Stimulated activated CD4-positive, alpha-beta T cell treated with anti-CD3 and anti-CD28 coated beads, Interleukin-1b, Interleukin-23, amount 100 ng/mL, for 48 hours (primary cell): Measurements from ENCODE around the gene SYTL3.
"Not testable (repeated sequence)": the region's sequence is repeated elsewhere in the genome, so short reads cannot be mapped to it uniquely, and the experiment has no call there.

Experiments used
- DNase-seq: peaks from one replicate; pipeline ENCODE4 v3.0.0-alpha.2; 2020

The SYTL3 gene

DNA sequence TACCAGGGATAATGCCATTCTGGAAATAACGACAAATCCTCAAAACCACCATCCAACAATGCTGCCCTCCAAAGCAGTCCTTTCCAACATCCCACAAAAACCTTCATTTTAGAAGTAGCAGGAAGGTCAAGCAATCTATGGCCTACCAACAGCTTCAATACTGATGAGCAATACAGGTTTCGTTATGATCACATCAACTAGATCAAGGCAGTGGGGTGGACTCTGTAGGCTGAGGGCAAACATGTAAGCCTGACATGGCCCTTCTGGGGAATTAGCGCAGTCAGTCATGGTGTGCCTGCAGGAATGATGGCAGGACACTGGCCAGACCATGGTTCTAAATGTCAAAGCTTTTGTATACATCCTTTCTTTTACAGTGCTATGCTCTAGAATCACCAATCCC is 127.7 kb downstream of the SYTL3 start:
- no peak for DNase-seq

DNA sequence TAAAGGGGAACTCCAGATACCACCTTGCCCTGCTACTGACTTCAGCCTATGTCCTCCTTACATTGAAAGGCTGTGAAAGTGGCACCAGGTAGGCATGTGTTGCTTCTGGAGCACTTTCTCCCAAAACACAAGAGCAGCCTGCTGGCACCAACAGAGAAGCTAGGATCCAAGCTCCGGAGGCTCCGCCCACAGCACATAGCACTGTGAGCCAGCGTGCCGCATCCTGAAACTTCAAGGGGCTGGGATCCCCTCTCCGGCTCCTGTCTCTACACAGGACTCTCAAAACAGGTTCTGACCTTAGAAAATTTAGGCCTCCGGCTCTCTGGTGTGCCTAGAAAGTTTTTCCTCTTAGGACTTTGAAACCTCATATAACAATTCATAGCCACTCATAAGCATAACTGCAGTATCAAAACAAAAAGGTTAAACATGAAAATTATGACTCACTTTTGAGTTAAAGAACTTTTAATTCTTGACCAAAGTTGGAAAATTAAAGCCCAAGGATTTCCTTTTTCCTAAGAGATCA is 128.2 kb downstream of the SYTL3 start:
- DNase-seq, result no peak

DNA sequence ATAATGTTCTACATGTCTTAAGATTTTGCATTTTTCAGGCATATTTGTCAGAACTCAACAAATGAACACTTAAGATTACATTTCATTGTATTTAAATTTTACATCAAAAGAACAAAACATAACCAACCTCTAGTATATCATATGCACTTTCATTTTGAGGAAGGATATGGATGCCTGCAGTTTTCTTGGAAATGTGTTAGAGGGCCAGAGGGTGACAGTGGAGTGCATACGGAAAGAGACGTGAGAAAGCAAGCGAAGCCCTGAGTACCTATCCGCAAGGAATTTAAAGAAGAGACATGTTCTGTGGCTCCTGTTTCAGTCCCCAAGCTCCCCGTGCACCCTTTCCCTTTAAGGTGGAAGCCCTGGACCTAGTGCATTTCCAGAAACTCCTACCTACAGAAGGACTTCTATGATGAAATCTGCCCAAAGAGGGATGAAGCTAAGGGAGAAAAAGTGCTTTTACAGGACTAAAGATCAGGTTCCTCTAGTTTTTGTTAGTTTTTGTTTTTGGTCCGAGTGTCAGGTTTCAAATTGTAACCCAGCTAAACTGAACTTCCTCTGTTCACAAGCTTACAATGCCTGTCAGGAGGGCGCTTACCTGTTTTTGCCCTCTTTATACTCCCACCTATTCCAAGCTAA is 130.5 kb downstream of the SYTL3 start:
- no peak for DNase-seq

DNA sequence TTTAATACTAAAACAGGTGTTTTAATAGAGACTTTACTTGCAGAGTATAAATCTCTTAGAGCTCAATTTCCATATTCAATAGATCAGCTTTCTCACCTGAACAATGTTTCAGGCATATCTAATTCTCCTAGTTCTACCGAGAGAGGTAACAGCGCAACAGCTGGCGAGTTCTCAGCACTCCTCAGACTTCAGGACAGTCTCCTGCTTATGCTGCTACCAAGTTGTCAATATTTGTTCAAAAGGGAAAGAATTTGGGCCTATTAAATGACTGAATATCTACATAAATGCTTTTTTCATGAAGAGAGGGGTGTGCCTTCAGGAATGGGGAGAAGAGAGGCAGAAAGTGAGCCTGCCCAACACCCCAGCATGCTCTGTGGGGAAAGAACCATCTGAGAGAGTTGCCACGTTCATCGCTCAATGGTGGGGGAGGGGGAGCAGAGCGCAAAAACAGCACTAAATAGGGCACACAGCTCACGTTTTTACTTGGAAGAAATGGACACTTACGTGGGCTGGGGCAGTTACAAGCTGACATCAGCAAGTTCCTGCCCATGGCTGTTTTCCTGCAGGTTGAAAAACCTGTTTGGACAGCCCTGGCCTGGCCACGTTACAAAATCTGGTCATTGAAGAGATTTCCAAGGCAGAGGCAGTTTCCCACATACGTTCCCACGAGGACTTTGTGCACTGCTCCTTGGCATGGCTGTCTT is 131.3 kb downstream of the SYTL3 start:
- DNase-seq, result no peak

DNA sequence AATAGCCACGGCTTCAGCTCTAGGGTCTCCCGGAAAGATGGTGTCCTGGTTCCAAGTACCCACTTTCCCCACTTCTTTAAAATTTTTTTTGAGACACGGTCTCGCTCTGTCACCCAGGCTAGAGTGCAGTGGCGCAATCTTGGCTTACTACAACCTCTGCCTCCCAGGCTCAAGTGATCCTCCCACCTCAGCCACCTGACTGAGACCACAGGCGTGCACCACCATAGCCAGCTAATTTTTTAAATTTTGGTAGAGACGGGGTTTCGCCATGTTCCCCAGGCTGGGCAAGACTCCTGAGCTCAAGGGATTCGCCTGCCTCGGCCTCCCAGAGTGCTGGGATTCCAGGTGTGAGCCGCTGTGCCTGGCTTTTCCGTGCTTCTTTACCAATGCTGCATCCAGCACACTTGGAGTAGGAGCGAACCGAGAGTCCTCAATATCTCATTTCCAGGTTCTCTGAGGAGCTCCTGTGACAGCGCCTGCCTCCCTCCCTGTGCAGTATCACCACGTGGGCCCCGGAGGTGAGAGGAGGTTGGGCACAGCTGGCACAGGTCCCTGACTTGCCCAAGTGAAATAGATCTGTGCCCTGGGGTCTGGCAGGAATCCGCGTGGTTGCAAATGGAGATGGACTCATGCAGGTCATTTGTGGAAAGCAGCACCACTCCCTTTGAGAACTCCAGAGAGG is 132.0 kb downstream of the SYTL3 start:
- DNase-seq, result no peak

DNA sequence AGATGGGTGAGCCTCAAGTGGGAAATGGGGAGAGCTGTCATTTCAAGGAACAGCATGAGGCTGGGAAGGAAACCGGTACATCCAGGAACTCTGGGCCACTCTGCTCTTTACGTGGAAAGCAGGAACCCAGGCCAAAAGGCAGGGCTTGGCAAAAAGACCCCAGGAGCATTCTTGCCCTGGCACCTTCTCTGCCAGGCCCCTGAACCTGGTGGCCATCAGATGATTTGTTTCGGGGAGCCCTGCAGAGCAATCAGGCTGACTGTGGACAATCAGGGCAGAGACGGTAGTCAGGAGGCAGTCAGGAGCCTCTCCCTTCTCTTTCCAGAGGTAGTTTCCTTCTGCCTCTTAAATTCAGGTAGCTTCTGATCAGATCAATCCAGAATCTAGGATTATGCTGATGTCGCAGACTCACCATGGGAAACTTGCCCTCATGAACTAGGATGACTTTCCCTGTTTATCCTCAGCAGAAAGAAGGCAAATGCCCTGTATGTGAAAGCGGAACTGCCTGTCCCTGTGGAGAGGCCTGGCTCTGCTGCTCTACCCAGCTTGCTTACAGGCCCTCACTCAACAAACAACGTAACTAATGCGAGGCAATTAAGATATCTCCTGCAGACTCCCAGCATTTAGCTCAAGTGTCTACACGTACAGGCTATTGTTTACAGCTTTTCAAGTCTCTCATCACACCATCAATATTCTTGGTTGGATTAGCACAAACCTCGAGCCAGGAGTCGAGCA is 132.7 kb downstream of the SYTL3 start:
- no peak for DNase-seq

DNA sequence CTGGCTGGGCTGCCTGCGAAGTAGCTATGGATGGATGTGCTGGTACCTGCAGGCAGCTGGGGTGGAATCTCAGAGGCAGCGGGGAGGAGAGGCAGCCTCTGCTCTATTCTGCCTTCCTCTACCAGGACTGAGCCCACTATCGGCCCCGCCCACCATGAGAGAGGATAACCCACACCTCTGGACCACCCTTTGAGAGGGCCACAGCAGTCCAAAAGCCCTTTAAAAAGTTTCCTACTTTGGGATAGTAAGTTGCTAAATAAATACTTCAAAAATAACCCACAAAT is 133.3 kb downstream of the SYTL3 start:
- no peak for DNase-seq

DNA sequence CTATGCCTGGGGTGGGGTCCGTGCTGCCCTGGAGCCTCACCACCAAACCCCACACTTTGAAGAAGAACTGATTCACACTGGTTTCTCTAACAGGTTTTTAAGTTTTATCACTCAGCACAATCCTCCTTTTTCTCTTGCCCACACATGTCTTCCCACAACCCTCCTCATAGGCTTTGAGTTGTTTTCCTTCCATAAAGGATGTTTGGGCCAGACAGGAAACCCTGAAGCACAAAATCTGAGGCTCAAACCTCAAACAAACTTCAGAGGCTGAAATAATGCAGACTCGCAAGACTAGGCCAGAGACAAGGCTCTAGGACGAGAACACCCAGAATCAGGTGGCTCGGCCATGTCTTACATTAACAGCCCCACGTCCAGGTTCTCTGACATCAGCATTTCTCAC is 134.0 kb downstream of the SYTL3 start:
- DNase-seq, result no peak

DNA sequence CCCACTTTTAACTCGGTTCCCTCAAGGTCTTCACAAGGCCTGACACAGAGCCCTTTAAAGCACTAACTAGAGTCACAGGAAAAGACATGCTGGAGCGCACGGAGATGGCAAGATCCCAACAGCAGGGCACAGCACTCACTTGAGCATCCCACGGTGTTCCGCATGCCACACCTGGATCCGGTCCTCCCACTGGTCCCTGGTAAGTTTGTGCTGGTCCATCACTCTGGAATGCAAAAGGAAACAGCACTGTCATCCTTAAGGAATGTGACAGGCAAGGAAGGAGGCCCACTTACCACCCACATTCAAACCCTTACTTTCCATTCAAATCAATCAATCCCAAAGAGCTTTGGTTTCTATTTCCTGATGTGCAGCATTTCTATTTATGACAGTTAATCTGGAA is 134.7 kb downstream of the SYTL3 start:
- no peak for DNase-seq

DNA sequence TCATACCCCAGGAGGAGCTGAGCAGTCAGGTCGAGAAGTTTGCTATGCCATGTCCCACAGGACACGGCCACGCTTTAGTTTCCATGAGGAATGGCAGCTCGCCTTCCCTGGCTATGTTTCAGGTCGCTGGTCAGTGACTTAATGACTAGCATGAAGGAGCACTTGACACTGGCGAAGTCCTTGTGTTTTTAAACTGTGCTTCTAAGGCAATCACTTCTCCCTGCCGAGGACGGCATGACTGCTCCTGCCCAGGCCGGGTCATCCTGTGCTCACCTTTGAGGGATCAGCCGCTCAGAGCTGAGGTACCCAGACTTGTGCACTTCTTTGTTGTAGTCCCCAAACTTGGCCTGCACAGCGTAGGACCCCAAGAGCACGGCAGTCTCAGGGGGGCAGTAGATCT is 135.2 kb downstream of the SYTL3 start:
- DNase-seq, result no peak

DNA sequence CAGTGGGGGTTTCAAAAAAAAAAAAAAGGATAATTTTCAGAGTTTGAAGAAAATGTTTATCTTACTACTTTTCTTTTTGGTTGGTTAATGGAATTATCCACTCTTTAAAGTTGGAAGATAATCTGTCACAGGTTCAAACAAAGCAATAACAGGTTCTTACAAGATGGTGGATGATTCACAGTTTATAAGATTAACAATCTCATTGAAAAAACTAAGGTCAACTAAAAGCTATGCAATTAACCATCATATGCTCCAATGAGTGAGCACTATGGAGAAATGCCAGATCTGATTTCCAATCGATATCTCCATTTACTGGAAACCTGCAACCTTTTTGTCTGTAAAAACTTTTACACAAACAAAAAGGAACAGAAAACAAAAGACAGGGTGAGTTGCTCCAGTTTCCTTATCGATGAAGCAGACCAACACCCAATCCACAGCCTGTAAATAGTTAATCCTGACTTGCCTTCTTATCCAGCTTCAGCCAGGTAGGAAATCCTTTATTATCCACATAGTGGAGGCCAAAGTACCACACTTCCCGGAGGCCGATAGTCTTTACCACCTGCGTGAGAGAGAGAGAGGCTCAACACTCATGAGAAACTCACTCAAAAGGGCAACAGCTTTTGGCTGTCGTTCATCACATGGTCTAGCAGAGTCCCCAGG is 136.9 kb downstream of the SYTL3 start:
- no peak for DNase-seq

DNA sequence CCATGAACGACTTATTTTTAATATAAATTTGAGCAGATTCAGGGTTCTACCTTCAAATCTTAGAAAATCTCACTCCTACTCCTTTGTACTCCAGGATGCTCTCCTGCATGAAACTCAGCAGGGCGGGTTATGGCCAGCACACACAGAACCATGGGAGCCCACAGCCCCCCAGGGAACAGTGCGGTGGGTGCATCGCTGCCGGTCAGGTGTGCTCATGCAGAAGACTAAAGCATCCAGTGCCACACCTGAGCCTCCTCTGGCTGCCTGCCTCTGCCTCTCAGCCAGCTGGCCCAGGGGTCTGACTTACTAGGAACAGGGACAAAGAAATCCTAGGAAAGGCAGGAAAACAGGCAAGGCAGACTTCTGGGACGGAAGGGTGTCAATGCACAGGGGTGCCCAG is 137.5 kb downstream of the SYTL3 start:
- no peak for DNase-seq

DNA sequence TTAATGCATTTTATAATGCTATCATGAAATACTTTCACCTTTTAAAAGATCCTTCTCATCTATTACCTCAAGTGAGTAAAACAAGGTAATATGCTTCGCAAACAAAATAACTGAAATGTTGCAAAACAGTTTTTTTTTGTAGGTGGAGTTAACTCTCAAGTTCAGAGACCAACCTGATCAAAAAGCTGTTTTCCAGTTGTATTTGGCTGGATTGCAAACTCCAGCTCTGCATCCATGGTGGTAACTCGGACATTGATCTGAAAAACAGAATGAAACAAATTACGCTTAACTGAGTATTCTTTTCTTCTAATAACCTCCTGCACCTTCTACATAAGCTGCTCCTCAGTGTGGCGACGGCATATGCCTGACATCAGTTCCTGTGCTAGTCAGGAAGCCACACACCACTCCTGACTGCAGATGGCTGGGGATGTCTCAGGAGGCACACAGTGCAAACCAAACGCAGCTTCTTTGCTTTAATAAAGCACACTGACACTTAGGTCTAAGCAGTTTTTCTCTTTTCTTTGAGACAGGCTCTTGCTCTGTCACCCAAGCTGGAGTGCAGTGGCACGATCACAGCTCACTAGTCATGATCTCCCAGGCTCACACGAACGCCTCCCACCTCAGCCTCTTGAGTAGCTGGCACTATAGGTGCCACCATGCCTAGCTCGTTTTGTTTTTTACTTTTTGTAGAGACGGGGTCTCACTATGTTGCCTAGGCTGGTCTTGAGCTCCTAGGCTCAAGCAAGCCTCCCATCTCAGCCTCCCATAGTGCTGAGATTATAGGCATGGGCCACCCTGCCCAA is 139.5 kb downstream of the SYTL3 start:
- DNase-seq, result peak; percentile 28

DNA sequence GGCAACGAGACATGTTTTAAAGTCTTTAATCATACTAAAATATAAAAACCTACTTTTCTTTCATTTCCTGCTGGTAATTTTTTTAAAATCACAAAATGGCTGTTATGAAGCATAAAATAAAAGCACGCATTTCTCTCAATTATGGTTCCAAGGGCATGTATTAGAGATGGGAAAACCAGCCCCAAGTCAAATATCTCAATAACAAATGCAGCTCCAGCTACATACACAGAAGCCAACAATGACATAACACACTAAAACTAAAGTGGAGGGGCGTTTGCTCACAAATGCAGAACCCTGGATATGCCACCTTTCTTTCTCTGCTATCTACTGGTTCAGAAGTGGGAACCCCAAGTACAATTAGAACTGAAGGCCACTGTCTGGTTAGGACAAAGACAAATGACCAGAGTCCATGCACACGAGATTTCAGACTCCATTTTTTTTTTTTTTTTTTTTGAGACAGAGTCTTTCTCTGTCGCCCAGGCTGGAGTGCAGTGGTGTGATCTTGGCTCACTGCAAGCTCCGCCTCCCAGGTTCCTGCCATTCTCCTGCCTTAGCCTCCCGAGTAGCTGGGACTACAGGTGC is 141.5 kb downstream of the SYTL3 start:
- DNase-seq, result no peak

DNA sequence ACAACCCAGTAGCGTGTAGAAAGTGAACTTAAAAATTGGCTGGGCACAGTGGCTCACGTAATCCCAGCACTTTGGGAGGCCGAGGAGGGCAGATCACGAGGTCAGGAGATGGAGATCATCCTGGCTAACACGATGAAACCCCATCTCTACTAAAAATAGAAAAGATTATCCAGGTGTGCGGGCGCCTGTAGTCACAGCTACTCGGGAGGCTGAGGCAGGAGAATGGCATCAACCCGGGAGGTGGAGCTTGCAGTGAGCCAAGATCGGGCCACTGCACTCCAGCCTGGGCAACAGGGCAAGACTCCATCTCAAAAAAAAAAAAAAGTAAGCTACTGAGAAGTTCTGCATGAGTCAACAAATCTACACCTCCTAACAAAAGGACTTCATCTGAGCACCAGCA is 142.7 kb downstream of the SYTL3 start:
- not testable (repeated sequence) for DNase-seq

DNA sequence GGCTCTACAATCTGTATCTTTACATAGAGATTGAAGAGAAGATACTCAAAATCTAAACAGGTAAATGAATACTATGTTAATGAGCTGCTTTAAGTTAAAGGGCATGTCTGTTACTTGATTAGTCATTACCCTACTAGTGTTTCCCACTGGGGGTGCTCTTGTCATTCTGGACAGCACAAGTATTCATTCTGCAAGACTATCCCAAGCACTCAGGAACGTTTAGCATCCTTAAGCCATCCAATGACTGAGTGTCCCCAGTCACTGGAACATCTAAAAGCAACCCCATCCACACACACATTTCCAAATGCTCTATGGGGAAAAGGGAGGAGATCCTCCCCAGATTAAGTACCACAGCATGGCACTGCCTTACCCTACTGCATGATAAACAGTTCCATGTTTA is 143.6 kb downstream of the SYTL3 start:
- no peak for DNase-seq

DNA sequence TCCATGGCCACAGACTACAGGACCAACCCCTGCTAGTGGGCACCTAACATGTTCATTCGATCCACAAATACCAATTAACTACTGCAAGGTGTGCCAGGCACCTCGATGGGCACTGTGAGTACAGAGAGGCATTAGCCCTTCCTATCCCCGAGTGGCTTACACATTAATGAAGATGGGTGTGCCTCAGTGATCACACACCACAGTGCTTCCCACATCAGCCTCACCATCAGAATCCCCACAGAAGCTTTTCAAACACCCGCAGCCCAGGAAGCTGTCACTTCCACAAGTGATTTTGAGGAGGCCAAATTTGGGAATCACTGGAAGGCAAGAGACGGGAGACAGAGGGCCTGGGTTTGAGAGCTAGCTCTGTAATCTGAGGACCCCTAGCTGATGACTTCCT is 145.7 kb downstream of the SYTL3 start:
- DNase-seq, result no peak

DNA sequence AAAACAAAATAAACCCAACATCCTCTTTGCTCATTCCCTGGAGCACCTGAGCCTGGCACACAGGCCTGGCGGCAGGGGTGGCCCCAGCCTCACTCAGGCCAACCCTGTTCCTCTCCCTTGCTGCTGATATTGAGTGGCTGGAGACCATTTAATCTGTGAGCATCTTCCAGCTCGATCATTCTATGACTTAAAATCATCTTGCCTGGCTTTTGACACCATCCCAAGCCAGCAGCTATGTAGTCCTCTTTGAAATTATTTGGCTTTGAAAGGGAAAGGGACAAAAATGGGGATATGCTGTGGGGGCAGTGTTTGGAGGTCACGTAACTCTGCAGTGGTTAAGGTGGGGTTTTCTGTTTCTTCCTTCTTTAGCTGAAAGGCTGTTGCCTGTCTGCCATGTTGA is 146.5 kb downstream of the SYTL3 start:
- no peak for DNase-seq

DNA sequence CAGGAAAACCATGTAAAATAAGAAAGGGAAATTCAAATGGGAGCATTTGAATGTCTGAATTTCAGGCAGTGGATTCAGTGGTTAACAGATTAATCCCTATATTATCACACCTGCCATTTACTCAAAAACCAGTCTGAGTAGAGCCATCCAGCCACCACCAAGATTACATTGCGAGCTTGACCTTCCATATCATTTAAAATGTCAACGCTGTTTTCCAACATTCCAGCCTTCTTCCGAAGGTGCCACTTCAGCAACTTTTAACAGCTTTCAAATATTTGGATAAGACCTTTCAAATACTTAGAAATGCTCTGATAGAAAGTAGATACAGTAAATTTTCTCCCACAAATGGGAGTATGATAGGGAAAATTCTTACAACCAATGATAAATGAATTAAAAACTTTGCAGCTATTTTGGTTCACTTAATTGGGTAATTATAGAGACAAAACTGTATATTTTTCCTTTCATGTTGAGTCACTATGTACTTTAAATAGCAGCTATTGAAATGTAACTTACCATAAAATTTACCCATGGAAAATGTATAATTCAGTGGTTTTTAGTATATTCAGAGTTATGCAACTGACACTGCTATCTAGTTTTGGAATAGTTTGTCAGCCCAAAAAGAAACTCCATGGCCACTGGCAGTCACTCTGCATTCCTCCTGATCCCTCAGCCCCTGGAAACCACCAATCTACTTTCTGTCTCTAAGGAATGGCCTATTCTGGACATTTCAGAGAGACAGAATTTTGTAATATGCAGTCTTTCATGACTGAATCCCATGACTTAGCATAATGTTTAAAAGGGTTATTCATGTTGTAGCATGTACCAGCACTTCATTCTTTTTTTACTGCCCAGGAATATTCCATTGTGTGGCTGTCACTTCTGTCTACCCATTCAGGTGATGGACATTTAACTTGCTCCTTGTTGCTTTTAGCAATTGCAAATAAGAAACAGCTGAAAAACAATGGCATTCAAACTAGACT is 147.8 kb downstream of the SYTL3 start:
- DNase-seq, result no peak

DNA sequence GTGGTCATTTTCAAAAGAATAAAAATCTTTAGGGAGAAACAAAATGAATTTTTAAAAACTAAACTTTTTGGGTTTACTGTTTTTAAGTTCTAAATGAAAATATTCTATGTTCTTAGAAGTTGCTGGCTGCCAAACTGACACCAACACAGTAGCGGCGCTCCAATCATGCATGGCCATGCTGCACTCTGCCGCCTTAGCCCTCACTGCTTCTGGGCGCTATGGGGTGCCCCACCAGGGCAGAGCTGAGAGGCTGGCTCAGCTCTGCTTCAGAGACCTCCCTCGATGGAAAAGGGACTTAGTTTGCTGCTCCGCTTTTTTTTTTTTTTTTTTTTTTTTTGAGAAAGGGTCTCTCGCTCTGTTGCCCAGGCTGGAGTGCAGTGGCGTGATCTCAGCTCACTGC is 148.5 kb downstream of the SYTL3 start:
- DNase-seq, result no peak
